Right atrium auricular region (tissue), 2 donors: ENCODE results near the gene GMPR2. TPM values are rescaled to one million over a fixed set of nuclear protein-coding genes. Genes with fewer than 3 reads are reported as not detected.

Experiments
- DNase-seq: peaks from one replicate; pipeline ENCODE4 v3.0.0-alpha.2; 2019; ENCODE audit warnings: low spot score
- H3K27ac ChIP-seq, 2 donors: fragments of 200-600 bp; sonication (generic); 1 replicate in 1 of 2; 2 replicates in 1 of 2; pipeline ENCODE4 v1.5.1; 2016 to 2019
- H3K27me3 ChIP-seq, 2 donors: fragments of 200-600 bp; sonication (generic); one replicate each; pipeline versions ENCODE4 v1.5.1 to v1.6.0; 2017 to 2019
- H3K36me3 ChIP-seq: fragments of 200-600 bp; sonication (generic); one replicate; pipeline ENCODE4 v1.5.1; 2016
- H3K4me1 ChIP-seq, 2 donors: fragments of 200-600 bp; sonication (generic); one replicate each; pipeline versions ENCODE4 v1.5.1 to v1.6.0; 2017 to 2019
- H3K4me3 ChIP-seq, 2 donors: fragments of 200-600 bp; sonication (generic); 1 replicate in 1 of 2; 2 replicates in 1 of 2; pipeline ENCODE4 v1.5.1; 2017 to 2019; ENCODE audit warnings: mild to moderate bottlenecking in 1 of 2, moderate library complexity in 1 of 2
- H3K9me3 ChIP-seq, 2 donors: fragments of 200-600 bp; sonication (generic); one replicate each; pipeline ENCODE4 v1.5.1; 2019
- total RNA-seq, 2 donors: library from RNA; depleted of rRNA; stranded (reverse); fragments of >200 nt; gene quantifications; one replicate each; pipeline ENCODE4 v1.1.0, GENCODE V29; 2016
- TF ChIP-seq, protein P1 (sequence below), 2 donors: fragments of 200-600 bp; sonication (generic); IDR thresholded peaks; one replicate each; pipeline ENCODE4 v1.5.1; 2019; ENCODE audit warnings: antibody characterized with exemption in 2 of 2

GMPR2 gene
- total RNA-seq, 2 donors from 2014 or later: 28.1 to 31.7 TPM

DNA sequence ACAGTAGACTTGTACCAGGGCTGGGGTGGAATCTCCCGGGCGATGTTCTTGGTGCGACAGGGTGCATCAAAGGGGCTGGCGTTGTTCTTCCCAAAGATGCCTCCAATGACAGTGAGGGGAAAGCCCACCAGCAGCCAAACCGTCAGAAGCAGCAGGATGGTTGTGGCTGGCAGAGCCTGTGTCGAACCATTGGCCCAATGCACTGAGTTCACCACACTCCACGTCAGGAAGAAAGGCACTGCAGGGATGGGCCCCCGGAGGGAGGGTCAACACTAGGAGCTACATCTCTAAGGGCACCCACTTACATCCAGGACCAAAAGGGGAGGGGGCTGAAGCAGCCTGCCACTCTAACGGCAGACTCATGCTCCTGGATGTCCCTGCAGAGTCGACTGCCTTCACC is 42.3 kb upstream of the GMPR2 start:
- TF ChIP-seq, protein P1, sequence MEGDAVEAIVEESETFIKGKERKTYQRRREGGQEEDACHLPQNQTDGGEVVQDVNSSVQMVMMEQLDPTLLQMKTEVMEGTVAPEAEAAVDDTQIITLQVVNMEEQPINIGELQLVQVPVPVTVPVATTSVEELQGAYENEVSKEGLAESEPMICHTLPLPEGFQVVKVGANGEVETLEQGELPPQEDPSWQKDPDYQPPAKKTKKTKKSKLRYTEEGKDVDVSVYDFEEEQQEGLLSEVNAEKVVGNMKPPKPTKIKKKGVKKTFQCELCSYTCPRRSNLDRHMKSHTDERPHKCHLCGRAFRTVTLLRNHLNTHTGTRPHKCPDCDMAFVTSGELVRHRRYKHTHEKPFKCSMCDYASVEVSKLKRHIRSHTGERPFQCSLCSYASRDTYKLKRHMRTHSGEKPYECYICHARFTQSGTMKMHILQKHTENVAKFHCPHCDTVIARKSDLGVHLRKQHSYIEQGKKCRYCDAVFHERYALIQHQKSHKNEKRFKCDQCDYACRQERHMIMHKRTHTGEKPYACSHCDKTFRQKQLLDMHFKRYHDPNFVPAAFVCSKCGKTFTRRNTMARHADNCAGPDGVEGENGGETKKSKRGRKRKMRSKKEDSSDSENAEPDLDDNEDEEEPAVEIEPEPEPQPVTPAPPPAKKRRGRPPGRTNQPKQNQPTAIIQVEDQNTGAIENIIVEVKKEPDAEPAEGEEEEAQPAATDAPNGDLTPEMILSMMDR (IDR thresholded peaks at IDR 0.05): no peak
- H3K36me3 ChIP-seq: peaks cover 15% of the 10 kb centered on the region
- no peaks in the 10 kb centered on the region for H3K9me3 ChIP-seq
- H3K4me1 ChIP-seq: peaks cover 0 to 33% of the 10 kb centered on the region in 2 donors
- DNase-seq: no peak
- H3K27ac ChIP-seq: no peak overlapping the region
- H3K27me3 ChIP-seq: no peaks in the 10 kb centered on the region
- no peak overlapping the region for H3K4me3 ChIP-seq

DNA sequence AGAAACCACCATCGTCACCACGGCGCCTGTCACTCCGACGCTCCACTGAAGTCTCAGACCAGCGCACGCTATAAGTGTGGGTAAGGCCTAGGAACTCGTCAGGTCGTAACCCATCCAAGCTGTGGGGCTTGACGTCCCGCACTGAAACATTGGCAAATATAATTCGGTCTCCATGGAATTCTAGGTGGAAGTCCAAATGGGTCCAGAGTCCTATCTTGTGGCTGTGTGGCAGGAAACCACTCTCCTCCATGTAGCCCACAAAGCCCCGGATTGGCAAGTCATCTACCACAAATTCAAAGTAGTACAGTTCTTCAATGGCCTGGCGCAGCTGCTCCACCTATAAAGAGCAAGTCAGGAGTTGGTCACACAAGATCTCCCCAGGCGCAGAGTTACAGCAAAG is 39.8 kb upstream of the GMPR2 start:
- DNase-seq: no peak
- no peaks in the 10 kb centered on the region for H3K9me3 ChIP-seq
- no peak overlapping the region for H3K27ac ChIP-seq
- peaks cover 0 to 43% of the 10 kb centered on the region in 2 donors for H3K4me1 ChIP-seq
- TF ChIP-seq, protein P1 (IDR thresholded peaks at IDR 0.05): no peak
- no peak overlapping the region for H3K4me3 ChIP-seq
- H3K27me3 ChIP-seq: no peaks in the 10 kb centered on the region
- peaks cover 15% of the 10 kb centered on the region for H3K36me3 ChIP-seq

DNA sequence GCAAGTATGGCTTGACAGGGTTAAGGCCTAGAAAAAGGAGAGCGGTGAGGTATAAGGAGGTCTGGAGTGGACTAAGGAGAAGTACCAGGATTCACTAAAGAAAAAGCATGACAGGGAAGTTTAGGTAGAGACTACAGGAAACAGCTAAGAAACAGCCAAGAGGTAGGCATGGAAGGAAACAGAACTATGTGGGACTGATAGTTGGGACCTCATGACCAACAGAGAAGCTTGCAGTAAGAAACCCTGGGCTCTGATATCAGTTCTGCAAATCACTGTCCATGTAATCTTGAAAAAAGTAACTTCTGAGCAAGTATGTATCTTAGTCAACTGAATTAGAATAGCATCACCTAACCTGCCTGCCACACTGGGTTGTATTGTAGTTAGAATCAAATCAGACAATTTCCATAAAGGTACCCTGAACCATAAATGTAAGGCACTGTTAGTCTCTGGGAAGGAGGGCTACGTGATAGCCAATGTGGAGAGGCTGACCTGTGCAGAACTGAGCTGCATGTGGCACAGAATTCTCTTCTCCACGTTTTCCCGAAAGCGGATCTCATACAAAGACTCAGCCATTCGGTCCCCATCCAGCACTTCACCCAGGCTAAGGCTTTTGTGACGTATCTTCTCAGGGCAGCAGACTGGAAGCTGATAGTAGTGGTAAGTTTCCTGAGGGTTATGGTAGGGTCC is 38.4 kb upstream of the GMPR2 start:
- no peak for DNase-seq
- Histone ChIP-seq H3K27me3 (no peaks in the 10 kb centered on the region), H3K27ac (peak overlapping the region; percentile 95 to 96), H3K4me3 (peak overlapping the region; percentile 88 to 89), H3K36me3 (peaks cover 15% of the 10 kb centered on the region), H3K4me1 (peaks cover 0 to 39% of the 10 kb centered on the region in 2 donors), H3K9me3 (no peaks in the 10 kb centered on the region)
- TF ChIP-seq, protein P1 (IDR thresholded peaks at IDR 0.05): no peak

DNA sequence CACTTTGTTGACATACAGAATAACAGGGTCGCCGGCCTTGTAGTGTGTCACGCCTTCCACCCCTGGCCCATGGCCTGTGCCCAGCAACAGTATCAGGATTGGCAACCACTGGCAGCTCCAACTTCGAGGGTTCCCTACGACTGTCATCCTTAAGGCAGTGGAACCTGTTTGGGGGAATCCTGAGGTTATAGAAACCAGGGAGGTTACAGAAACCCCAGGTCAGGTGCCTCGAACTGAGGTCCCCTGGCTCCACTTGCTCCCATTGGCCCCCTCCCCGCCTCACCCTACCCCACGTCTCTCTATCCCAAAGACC is 37.9 kb upstream of the GMPR2 start:
- DNase-seq: no peak
- TF ChIP-seq, protein P1 (IDR thresholded peaks at IDR 0.05): no peak
- Histone ChIP-seq H3K9me3 (no peaks in the 10 kb centered on the region), H3K4me3 (peak overlapping the region; percentile 88 to 89), H3K27ac (peak overlapping the region; percentile 95 to 96), H3K4me1 (peaks cover 0 to 38% of the 10 kb centered on the region in 2 donors), H3K27me3 (no peaks in the 10 kb centered on the region), H3K36me3 (peaks cover 15% of the 10 kb centered on the region)

DNA sequence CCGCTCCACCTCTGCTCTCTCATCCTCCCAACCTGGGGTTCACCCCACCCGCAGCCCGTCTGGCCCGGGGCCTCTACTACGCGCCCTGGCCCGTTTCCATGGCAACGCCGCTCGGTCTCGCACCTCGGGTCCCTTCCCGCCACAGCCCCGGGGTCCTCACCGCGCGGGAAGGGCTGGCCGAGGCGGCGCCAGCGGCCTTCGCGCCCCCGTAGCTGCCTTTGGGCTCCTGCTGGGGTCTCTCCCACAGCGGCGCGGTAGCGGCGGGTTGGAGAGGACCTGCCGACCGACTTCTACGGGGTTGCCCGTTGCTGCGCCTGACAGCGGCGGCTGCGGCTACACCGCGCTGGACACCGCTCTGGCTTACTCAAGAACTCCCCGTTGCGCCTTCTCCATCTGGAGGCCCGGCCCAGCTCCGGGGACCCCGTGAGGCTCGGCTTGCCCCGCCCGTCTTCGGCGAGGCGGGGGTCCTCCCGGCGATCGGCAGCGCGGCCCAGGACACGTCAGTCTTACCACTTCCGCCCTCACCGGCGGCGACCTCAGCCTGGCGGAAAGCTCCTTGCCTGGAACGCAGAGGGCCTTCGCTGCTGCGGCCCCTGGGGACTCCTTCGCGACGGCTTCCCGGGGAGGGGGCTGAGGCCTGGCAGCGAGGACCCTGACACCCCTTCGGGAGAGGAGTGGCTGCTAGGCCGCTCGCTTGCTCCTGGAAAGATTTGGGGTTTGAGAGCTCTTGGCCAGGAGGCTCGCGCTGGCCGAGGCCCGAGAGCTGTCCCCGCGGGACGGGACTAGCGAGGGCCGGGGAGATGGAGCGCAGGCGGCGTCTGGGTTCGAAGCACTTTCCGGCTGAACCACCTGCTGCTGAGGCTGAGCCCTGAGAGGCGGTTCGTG is 37.3 kb upstream of the GMPR2 start, which contains the start of gene TM9SF1:
TM9SF1 (minus strand) TSS at position 256 of the 885 bp plus-strand sequence. CDS start 422 bp downstream, outside the sequence.
- Histone ChIP-seq H3K36me3 (peaks cover 15% of the 10 kb centered on the region), H3K4me3 (peak within 1 kb of the TSS; percentile 88 to 89), H3K27ac (peak within 1 kb of the TSS; percentile 95 to 96), H3K4me1 (peaks cover 0 to 38% of the 10 kb centered on the region in 2 donors), H3K27me3 (no peaks in the 10 kb centered on the region), H3K9me3 (no peaks in the 10 kb centered on the region)
- TF ChIP-seq, protein P1 (IDR thresholded peaks at IDR 0.05): no peak
- peak; percentile 87 for DNase-seq
